SIG-M5 (cell line): ENCODE measurements around the gene OR10H5.
"Not testable (repeated sequence)": the region's sequence is repeated elsewhere in the genome, so short reads cannot be mapped to it uniquely, and the experiment has no call there.

Experiments used
- DNase-seq: peaks from one replicate; lab custom pipeline; 2025; lab: John Stamatoyannopoulos, UW

OR10H5 gene, protein sequence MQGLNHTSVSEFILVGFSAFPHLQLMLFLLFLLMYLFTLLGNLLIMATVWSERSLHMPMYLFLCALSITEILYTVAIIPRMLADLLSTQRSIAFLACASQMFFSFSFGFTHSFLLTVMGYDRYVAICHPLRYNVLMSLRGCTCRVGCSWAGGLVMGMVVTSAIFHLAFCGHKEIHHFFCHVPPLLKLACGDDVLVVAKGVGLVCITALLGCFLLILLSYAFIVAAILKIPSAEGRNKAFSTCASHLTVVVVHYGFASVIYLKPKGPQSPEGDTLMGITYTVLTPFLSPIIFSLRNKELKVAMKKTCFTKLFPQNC

DNA sequence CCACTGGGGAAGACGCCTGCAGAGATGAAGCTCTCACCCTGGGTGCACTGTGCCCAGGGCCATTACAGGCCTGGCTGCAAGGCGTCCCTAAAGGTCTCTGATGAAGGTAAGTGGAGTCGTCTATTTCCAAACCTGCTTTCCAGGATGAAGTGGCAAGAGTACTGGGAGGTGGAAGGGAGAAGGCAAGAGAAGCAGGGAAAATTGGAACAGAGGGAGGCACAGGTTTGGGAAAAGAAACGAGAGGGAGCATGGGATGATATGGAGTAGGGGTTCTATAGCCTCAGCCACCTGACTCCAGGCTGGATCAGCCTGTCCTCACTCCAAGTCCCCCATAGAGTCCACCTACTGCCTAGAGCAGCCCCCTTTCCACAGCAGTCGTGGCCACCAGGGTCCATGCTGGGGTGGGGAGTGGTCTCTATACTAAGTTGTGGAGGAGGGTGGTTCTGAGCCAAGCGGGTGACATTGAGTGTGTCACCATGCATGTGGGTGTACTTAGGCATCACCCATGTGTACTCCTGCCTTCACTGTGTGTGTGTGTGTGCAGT lies at the start of gene OR10H5:
OR10H5 (plus strand) TSS at position 51 of the 545 bp plus-strand sequence. CDS start 6,388 bp downstream, outside the sequence.
- no peak for DNase-seq

DNA sequence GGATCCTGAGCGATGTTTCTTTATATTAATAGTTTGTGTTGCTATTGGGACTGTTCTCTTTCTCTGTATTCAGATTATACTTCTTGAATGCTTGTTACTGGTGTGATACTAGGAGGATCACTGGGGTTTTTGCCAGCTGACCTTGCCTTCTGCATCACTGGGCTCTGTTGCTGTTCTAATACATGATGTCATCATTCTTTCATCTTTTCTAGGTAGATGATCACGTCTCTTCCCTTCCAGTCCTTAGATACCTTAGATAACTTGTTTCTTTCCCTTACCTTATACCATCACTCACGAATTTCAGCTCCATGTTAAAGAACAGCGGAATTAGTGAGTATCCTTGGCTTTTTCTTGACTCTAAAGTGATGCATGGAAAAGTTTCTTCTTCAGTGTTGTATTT lies 49.7 kb upstream of the OR10H5 start, which contains the start of gene OR10H3:
OR10H3 (plus strand) TSS at position 264 of the 400 bp plus-strand sequence. CDS start 3,408 bp downstream, outside the sequence.
- DNase-seq: no peak

DNA sequence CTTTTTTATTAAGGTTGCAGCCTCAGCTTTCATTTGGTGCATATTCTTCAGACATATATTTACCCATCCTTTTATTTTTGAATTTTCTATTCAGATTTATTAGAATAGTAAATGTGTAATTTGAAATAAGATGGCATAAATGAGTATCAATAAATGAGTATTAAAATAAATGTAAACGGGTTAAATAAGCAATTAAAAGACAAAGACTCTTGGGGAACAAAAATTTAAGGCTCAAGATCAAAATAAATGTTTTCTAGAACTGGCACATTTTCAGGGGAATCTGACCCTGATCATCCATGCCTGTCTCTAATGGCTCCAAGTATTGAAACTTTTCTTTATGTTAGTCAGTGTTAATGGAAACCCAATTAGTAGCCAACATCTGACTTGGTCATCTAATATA lies 46.7 kb upstream of the OR10H5 start:
- no peak for DNase-seq

DNA sequence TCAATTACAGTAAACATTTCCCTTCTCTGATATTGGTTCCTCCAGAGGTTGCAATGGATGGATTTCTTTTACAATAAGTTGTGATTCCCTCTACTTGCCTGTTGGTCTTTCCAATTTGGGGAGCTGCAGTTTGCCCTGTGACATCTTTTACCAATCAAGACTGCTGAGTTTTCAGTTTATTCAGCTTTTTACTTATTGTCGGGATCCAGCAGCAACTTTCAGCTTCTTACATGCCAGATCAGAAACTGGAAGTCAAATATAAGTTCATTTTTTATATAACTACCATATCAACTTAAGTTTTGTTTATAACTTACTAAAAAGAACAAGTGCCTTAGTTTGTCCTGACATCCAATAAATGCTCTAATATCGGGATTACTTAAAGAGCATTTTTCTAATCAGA lies 39.2 kb upstream of the OR10H5 start:
- DNase-seq: no peak

DNA sequence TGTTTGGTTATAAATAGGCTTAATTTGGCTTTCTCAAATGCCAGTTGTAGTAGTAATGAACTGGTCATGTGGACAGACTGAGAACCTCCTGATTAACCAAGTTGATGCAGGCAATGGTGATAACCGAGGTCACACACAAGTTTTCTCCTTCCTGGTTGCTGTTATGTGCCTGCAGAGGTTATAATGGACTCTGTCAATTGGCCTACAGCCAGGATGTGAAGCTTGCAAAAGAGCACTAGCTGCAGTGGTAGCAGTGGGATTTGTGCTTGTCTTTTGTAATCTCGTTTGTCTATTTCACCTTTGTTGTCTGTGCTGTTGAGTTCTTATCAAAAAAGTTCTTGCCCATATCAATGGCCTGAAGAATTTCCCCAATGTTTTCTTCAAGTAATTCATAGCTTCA lies 29.1 kb upstream of the OR10H5 start:
- DNase-seq: no peak

DNA sequence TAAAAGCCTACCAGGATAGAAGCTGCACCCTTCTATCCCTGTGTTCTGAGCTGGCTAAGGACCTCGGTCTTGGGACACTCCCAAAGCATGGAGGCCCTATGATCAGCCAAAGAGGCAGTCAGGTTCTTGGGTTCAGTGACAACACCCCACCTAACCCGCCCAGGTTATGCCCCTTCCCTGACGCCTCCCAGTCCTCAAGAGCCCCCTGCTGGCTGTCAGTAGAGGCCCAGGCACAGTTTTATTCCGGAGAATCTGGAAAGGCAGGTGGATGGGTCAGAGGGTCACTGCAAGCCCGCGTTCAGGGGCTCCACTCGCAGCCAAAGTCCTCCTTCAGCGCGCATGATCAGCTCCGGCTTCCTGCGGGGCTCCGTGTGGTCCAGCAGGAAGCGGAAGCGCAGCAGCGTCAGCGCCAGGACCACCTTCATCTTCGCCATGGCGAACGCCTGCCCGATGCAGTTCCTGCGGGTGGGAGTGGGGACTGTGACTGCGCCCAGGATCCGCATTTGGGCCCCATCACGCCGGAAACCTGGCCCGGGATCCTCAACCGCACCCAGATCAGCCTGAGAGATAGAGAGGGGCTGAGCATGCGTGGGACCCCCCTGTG lies 27.4 kb upstream of the OR10H5 start:
- no peak for DNase-seq

DNA sequence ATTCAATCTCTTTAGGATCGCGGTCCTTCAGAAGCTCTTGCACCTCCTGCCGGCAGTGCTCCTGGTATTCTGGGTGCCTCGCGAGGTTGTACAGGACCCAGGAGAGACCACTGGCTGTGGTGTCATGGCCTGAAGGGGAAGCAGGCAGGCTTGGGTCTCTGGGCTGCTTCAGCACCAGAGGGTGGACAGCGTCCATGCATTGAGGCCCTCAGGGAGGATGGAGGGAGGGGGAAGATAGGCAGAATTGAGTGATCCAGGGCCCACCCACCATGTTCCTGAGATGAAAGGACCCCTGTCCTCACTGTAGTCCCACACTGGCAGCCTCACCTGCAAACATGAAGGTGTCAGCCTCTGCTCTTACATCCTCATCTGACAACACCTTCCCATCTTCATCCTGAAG lies 17.9 kb upstream of the OR10H5 start:
- DNase-seq: no peak

DNA sequence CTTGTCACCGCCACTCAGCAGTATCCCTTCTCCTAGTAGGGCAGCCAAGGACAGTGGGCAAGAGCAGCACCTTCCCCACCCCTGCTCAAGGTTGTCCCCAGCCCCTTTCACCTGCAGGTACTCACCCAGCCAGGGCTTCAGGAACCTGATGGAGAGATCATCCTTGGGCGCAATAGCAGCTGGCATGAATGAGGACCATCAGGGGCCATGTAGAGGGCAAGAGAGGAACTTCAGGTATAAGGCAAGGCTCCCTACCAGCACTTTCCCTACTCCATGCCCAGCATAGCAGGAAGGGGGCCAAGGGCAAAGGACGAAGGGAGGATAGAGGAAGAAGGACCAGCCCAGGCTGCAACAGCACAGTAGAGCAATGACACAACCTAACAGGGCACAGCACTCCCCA lies 13.3 kb upstream of the OR10H5 start:
- not testable (repeated sequence) for DNase-seq

DNA sequence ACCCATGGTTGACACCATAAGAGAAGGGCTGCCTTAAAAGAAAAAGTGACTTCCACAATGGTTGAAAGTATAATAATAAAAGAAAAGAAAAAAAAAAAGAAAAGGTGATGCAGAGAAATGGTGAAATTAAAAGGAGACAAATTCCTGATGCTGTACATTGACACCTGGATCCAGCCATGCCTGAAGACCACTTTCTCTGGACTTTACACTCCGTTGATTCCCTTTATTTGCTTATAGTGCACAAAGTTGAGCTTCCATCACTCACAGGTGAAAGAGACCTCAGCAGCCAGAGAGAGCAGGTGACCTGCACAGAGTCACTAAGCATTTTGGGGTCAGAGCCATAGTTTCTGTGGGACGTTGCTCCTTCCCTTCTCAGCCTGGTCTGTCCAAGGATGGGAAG lies 12.2 kb upstream of the OR10H5 start:
- DNase-seq: no peak

DNA sequence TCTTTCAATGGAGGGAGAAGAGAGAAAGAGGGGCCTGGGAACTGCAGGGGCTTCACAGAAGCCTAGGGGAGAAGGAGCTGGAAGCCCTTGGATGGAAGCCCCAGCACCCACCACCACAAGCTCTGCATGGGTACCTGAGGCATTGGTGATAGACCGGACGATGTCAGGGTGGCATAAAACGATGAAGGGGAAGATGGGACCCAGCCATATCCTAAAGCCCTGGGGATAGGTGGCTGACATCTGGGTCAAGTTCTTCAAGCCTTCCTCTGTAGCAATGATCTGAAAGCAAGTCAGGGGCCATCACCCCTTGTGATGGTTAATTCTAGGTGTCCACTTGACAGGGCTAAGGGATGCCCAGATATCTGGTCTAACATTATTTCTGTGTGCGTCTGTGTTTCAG lies 11.2 kb upstream of the OR10H5 start:
- DNase-seq: no peak

DNA sequence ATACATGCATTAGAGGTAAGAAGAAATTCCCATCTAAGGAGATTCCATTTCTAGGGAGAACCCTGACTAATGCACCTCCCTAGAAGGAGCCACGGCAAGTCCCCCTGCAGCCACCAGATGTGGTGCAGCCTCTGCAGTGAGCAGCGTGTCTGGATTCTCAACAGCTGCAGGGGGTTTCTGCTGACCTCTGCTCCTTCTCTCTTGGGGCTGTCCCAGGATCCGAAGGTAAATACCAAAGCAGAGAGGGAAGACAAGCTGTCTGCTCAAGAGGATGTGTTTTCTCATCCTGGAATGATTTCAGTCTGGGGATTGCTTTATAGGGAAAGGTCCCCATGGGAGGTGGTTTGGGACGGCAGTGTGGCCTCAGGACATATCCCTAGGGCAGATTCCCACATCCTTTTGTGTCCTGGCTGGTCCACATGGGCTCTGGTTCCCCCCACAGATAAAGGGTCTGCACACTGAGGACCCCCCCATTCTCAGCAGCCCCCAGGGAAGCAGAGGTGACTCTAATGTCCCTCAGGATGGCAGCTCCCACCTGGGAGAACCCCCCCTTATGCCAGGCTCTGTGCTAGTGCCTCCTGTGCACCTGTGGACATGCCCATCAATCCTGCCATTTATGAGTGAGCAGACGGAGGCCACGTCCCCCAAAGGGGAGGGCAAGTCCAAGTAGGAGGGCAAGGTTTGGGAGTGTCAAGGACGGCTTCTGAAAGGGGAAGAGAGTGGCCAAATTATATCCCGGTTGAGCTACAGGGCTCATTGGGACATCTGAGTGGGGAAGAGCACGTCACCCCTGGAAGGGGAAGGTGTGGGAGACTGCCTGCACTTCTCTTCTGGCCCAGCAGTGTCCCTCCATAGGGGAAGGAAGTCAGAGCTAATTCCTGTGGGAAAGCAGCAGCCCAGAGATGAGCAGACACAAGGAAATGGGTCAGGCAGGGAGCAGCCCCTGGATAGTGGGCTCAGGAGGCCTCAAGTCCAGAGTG lies 10.2 kb upstream of the OR10H5 start:
- no peak for DNase-seq

DNA sequence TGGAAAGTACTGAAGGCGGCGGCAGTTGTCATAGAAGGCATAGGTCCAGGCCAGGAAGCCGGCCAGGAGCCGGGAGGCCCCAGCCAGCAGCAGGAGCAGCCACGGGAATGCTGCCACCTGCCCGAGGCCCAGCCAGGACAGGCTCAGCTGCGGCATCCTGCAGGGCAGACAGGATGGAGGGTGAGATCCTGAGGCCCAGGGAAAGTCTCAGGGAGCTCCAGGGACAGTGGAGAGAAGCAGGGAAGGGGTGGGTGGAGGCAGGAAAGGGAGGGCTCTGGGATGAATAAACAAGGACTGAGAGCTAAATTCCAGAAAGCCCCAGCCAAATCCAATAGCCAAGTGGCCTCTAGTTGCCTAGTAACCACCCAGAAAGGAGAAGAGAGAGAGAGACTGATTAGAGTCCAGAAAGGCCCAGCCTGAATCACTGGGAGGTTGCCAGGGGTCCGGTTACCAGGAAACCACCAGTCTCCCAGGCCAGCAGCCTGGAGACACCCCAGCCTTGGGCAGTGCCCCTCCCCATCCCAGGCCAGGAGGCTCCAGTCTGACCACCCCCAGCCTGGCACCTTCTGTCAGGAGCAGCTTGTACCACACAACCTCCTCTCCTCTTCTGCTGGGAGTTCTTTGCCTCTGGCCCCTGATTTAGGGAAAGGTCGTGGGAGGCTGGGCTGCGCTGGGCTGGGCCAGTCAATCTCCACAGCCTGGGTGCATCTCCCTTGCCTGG lies 7.5 kb upstream of the OR10H5 start:
- DNase-seq: no peak

DNA sequence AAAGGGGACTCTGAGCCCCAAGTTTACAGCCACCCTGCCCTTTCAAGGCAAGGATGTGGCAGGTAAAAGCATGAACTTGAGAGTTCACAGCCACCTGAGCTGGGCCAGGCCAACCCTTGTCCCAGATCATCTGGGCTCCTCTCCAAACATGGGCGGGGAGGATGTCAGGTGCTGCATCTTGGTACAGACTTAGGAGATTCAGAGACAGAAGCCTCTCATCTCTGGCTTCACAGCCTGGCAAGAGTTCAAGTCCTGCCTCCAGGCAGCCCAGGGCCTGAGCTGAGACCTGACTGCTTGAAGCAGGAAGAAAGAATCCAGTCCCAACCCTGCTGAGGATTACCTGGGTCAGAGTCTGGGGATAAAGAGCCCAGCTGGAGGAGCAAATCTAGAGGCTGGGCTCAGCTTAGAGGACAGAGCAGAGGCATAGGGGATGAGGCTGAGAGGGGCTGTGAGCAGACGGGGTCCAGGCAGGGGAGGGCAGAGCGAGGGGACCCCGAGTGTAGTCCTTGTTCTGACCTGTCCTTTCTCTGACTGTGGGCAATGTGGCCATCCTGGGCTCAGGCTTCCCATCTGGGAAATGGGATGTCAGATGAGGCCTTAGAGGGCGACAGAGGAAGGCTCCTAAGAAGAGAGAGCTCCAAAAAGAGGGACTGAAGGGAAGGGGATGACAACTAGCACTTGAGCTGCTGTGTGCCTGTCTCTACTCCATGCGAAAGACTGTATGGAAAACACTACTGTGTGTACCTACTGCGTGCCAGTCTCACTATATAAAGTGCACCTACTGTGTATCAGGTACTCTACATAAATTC lies 6.6 kb upstream of the OR10H5 start:
- no peak for DNase-seq

DNA sequence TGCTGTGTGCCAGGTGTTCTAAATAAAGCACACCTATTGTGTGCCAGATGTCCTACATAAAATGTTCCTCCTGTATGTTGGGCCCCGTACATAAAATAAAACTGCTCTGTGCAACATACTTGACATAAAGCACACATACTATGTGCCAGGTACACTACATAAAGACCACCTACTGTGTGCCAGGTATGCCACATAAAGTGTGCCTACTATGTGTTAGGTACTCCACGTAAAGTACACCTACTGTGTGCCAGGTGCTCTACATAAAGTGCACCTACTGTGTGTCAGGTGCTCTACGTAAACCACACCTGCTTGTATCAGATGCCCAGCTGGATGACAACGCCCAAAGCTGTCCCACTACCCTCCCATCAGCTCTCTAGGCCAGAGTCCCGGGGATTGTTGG lies 5.8 kb upstream of the OR10H5 start:
- no peak for DNase-seq

DNA sequence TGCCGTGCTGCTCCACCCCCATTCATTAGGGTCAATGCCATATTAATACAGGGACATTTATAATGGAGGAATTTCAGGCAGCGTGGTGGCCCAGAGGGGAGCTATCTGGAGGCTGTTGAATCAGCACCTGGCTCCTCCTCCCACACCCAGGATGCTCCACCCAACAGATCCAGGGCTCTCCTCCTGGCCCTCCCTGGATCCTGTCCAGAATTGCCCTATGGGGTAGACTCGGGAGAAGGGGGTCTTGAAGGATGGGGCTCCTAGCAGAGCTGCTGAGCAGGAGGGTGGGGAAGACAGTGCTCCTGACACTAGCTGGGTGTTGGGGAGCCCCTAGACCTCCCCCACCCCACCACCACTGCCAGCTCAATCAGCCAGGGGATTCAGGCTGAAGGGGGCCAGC lies 5.2 kb upstream of the OR10H5 start:
- DNase-seq: no peak

DNA sequence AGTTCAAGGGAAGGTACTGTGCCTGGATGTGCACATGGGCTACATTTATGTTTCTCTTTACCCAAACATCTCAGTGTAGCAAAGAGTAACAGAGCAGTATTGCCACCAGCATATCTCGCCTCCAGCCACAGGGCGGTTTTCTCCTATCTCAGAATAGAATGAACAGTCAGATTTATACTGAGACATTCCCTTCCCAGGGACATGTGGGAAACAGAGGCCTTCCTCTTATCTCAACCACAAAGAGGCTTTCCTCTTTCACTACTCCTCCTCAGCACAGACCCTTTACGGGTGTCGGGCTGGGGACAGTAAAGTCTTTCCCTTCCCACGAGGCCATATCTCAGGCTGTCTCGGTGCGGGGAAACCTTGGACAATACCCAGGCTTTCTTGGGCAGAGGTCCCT lies 4.6 kb upstream of the OR10H5 start:
- DNase-seq: not testable (repeated sequence)

DNA sequence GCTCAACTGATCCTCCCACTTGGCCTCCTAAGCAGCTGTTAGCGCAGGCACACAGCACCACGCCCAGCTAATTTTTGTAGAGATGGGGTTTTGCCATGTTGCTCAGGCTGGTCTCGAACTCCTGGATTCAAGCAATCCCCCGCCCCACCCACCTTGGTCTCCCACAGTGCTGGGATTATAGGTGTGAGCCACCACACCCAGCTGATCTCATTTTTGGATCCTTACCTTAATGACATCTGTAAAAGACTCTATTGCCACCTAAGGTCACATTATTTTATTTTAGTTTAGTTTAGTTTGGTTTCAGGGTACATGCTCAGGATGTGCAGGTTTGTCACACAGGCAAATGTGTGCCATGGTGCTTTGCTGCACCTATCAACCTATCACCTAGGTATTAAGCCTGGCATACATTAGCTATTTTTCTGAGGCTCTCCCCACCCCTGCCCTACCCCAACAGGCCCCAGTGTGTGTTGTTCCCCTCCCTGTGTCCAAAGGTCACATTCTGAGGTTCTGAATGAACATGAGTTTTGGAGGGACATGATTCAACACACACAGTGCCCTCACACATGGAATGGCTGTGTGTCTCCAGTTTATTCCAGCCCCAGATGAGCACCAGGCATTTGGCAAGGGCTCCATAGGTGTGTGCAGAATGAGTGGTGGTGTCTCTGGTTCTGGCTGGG lies 1.3 kb downstream of the OR10H5 start:
- no peak for DNase-seq

DNA sequence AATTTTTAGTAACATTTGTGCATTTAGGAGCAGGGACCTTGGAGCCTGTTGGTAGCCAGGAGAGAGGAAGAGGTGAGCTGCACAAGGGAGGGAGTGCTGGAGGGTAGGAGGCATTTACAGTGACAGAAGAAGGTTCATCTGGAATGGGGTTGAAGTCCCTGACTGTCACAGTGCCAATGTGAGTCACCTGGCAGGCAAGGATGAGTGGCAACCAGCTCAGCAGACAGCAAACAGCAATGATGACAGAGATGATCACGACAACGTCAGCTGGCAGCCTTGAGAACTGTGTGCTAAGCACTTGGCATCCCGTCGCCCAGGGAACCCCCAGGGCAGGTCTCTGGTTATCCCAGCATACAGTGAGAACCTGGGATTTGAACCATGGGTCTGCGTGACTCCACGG lies 2.6 kb downstream of the OR10H5 start:
- DNase-seq: no peak

DNA sequence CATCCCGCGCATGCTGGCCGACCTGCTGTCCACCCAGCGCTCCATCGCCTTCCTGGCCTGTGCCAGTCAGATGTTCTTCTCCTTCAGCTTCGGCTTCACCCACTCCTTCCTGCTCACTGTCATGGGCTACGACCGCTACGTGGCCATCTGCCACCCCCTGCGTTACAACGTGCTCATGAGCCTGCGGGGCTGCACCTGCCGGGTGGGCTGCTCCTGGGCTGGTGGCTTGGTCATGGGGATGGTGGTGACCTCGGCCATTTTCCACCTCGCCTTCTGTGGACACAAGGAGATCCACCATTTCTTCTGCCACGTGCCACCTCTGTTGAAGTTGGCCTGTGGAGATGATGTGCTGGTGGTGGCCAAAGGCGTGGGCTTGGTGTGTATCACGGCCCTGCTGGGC lies 6.8 kb downstream of the OR10H5 start:
- not testable (repeated sequence) for DNase-seq

DNA sequence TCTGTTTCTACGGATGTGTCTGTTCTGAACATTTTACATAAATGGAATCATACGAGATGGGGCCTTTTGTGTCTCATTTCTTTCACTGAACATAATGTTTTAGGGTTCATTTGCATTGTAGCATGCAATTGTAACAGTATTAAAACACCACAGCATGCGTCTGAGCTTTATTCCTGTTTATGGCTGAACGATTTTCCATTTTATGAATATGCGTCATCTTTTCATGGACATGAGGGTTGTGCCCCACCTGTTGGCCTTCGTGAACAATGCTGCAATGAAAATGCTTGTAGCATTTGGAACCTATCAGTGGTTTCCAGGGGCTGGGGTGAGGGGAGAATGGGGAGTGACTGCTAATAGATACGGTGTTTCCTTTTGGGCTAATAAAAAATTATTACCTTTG lies 22.9 kb downstream of the OR10H5 start:
- DNase-seq: no peak
